SU-DHL-6 (cell line): ENCODE data around the gene PXT1.

ENCODE experiments used
- H2AFZ ChIP-seq: fragments of 200-600 bp; sonication (generic); 2 replicates; pipeline ENCODE4 v1.6.1; 2014; ENCODE audit warnings: low read depth, mild to moderate bottlenecking, moderate library complexity, mixed read lengths, antibody characterized with exemption, low read length; ENCODE audit not compliant: severe bottlenecking
- H3F3A ChIP-seq: fragments of 200-600 bp; shearing (Covaris generic); 2 replicates; pipeline ENCODE4 v1.6.0; 2016; ENCODE audit warnings: antibody characterized with exemption, mild to moderate bottlenecking; ENCODE audit not compliant: insufficient read depth
- H3K27ac ChIP-seq: fragments of 200-600 bp; sonication (generic); 2 replicates; pipeline ENCODE4 v1.5.1; 2016; ENCODE audit warnings: low read depth, mild to moderate bottlenecking, low read length, moderate library complexity, mixed read lengths
- H3K27me3 ChIP-seq: fragments of 200-600 bp; sonication (generic), shearing (Covaris generic); 2 replicates; pipeline ENCODE4 v1.6.0; 2014; ENCODE audit warnings: mild to moderate bottlenecking, low read length
- H3K36me3 ChIP-seq: fragments of 200-600 bp; sonication (generic); 2 replicates; pipeline ENCODE4 v1.6.1; 2014; ENCODE audit warnings: mild to moderate bottlenecking, low read length, mixed read lengths
- H3K4me2 ChIP-seq: fragments of 300-600, 200-600 bp; shearing (Covaris generic), sonication (generic); 2 replicates; pipeline ENCODE4 v1.6.0; 2014; ENCODE audit warnings: low read length, low read depth, mild to moderate bottlenecking; ENCODE audit not compliant: poor library complexity, severe bottlenecking
- H3K4me3 ChIP-seq: fragments of 200-600 bp; sonication (generic); 2 replicates; pipeline ENCODE4 v1.5.1; 2014; ENCODE audit warnings: antibody characterized with exemption, low read length, mild to moderate bottlenecking, mixed read lengths; ENCODE audit not compliant: insufficient read depth, poor library complexity, severe bottlenecking
- H3K79me2 ChIP-seq: fragments of 200-600 bp; sonication (generic); 2 replicates; pipeline ENCODE4 v1.6.1; 2014; ENCODE audit warnings: mild to moderate bottlenecking, low read length, moderate library complexity; ENCODE audit not compliant: insufficient read depth
- H3K9ac ChIP-seq: fragments of 200-600 bp; sonication (generic); 2 replicates; pipeline ENCODE4 v1.7.0; 2014; ENCODE audit warnings: mild to moderate bottlenecking, low read length
- H3K9me2 ChIP-seq: fragments of 200-600 bp; sonication (generic); replicated peaks from 2 replicates; pipeline ENCODE4 v1.6.1; 2014; ENCODE audit warnings: low read length; ENCODE audit not compliant: insufficient read depth
- H3K9me3 ChIP-seq: fragments of 200-600 bp; sonication (generic); 2 replicates; pipeline ENCODE4 v1.6.1; 2014; ENCODE audit warnings: low read length, mixed read lengths; ENCODE audit not compliant: insufficient read depth
- H4K20me1 ChIP-seq: fragments of 200-600 bp; sonication (generic); 2 replicates; pipeline ENCODE4 v1.6.1; 2014; ENCODE audit warnings: low read depth, mild to moderate bottlenecking, antibody characterized with exemption, low read length, moderate library complexity, mixed read lengths
- CTCF ChIP-seq: fragments of 200-600 bp; sonication (generic); IDR thresholded peaks from one replicate; pipeline ENCODE4 v1.5.1; 2017; ENCODE audit warnings: antibody characterized with exemption, mild to moderate bottlenecking, low read length, moderate library complexity; ENCODE audit not compliant: insufficient read depth, poor library complexity, severe bottlenecking
- EZH2phosphoT487 ChIP-seq: fragments of 200-600 bp; sonication (generic), shearing (Covaris generic); conservative IDR thresholded peaks from 2 replicates; pipeline ENCODE4 v1.6.1; 2018; ENCODE audit warnings: mild to moderate bottlenecking, antibody characterized with exemption, low read length, moderate library complexity, mixed read lengths

The PXT1 gene, protein sequence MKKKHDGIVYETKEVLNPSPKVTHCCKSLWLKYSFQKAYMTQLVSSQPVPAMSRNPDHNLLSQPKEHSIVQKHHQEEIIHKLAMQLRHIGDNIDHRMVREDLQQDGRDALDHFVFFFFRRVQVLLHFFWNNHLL

GRCh38 chr6:36442671-36443470 lies at the start of gene PXT1, which contains the start of gene KCTD20:
TSS of gene PXT1 (minus strand) at chr6:36442854. CDS start at chr6:36426082, 16,772 bp downstream.
TSS of gene KCTD20 (plus strand) at chr6:36443000. CDS start at chr6:36470098, 27,098 bp downstream.
- Histone ChIP-seq H3K9me2 (no peaks in the 10 kb centered on the region), H3K27ac (peak within 1 kb of the TSS; percentile 81), H3K4me2 (peak within 1 kb of the TSS; percentile 89), H3K9me3 (no peaks in the 10 kb centered on the region), H3F3A (peaks cover 26% of the 10 kb centered on the region), H3K4me3 (peak within 1 kb of the TSS; percentile 87), H3K36me3 (peaks cover 14% of the 10 kb centered on the region; the same call in 1 of the 2 replicates), H3K79me2 (peaks cover 57% of the 10 kb centered on the region), H4K20me1 (no peaks in the 10 kb centered on the region), H3K27me3 (no peaks in the 10 kb centered on the region), H2AFZ (peak within 1 kb of the TSS; percentile 64), H3K9ac (peak within 1 kb of the TSS; percentile 94)
- TF ChIP-seq EZH2phosphoT487 (no peak), CTCF (no peak)

GRCh38 chr6:36492092-36492491 lies 49.4 kb upstream of the PXT1 start:
- H3K79me2 ChIP-seq, result no peaks in the 10 kb centered on the region
- no peak overlapping the region for H2AFZ ChIP-seq
- no peak overlapping the region for H3K4me3 ChIP-seq
- H3K9me2 ChIP-seq, result no peaks in the 10 kb centered on the region
- H4K20me1 ChIP-seq, result no peaks in the 10 kb centered on the region
- H3K4me2 ChIP-seq, result no peak overlapping the region
- H3K27me3 ChIP-seq, result no peaks in the 10 kb centered on the region
- no peak for TF ChIP-seq EZH2phosphoT487
- TF ChIP-seq CTCF, result no peak
- no peak overlapping the region for H3K9ac ChIP-seq
- H3F3A ChIP-seq, result peaks cover 24% of the 10 kb centered on the region
- peaks cover 14% of the 10 kb centered on the region for H3K36me3 ChIP-seq
- H3K27ac ChIP-seq, result no peak overlapping the region
- H3K9me3 ChIP-seq, result no peaks in the 10 kb centered on the region

GRCh38 chr6:36491378-36491965 lies 48.8 kb upstream of the PXT1 start:
- TF ChIP-seq EZH2phosphoT487 (no peak), CTCF (no peak)
- peaks cover 8% of the 10 kb centered on the region for H3K36me3 ChIP-seq
- no peaks in the 10 kb centered on the region for H4K20me1 ChIP-seq
- no peak overlapping the region for H3K4me2 ChIP-seq
- H3K79me2 ChIP-seq, result no peaks in the 10 kb centered on the region
- no peak overlapping the region for H3K27ac ChIP-seq
- no peaks in the 10 kb centered on the region for H3K9me2 ChIP-seq
- no peaks in the 10 kb centered on the region for H3K9me3 ChIP-seq
- no peak overlapping the region for H2AFZ ChIP-seq
- H3K4me3 ChIP-seq, result no peak overlapping the region
- peaks cover 24% of the 10 kb centered on the region for H3F3A ChIP-seq
- H3K27me3 ChIP-seq, result no peaks in the 10 kb centered on the region
- H3K9ac ChIP-seq, result no peak overlapping the region
